Measurements from ENCODE around the gene DDX60. TPM values are rescaled to one million over a fixed set of nuclear protein-coding genes. Genes with fewer than 3 reads are reported as not detected.
"Not testable (repeated sequence)": the region's sequence is repeated elsewhere in the genome, so short reads cannot be mapped to it uniquely, and the experiment has no call there.

Gene DDX60
- total RNA-seq, 1 experiment from 2014 or later, result 10.1 TPM

- Histone ChIP-seq H3K27me3 (ENCODE audit: control insufficient read depth, insufficient read depth, low read length) (no peaks in the 10 kb centered on the region), H3K4me3 (ENCODE audit: low read depth in 2 of 2, low read length in 2 of 2) (no peak overlapping the region), H3K9me3 (ENCODE audit: control insufficient read depth, insufficient read depth, low read depth, low read length) (no peaks in the 10 kb centered on the region), H3K27ac (ENCODE audit: low read length) (no peak overlapping the region), H3K4me1 (ENCODE audit: control insufficient read depth, insufficient read depth, low read length) (no peaks in the 10 kb centered on the region), H3K36me3 (ENCODE audit: control insufficient read depth, insufficient read depth, low read length) (no peaks in the 10 kb centered on the region)
- no peak for DNase-seq (ENCODE audit: low read depth, low spot score)
- intact Hi-C loops (cut with micrococcal nuclease; ENCODE audit: unreplicated experiment) (no loop called here), in situ Hi-C loops (cut with HindIII; ENCODE audit: low pct_unique_long_range_greater_than_20kb, low sequenced_read_pairs) (no loop called here)
- no TSS peak for BruUV-seq (replicated peaks)
- CTCF ChIA-PET, result no interaction called here
- TF ChIP-seq REST (IDR thresholded peaks at IDR 0.05; ENCODE audit: insufficient read depth in 1 of 2, low read depth in 2 of 2, low read length in 1 of 2), result no peak
- TF ChIP-seq SIN3A (IDR thresholded peaks at IDR 0.05; ENCODE audit: borderline replicate concordance, insufficient read depth, low read depth, low read length), result no peak
- no peak for TF ChIP-seq CTCF (IDR thresholded peaks at IDR 0.05)
- no peak for TF ChIP-seq TCF7L2 (IDR thresholded peaks at IDR 0.05; ENCODE audit: low read depth, low read length)
- no peak for TF ChIP-seq POLR2AphosphoS5 (IDR thresholded peaks at IDR 0.05; ENCODE audit: low read depth, low read length)
- POLR2A ChIA-PET, result no interaction called here
- ATAC-seq, result no peak
Measured at GRCh38 chr4:168291242-168291641, 27.3 kb downstream of the DDX60 start.

GRCh38 chr4:168285850-168286249 lies 32.7 kb downstream of the DDX60 start:
- ATAC-seq; POLR2A ChIA-PET; H3K36me3 ChIP-seq (ENCODE audit: control insufficient read depth, insufficient read depth, low read length); BruUV-seq (replicated peaks); H3K4me3 ChIP-seq (ENCODE audit: low read depth in 2 of 2, low read length in 2 of 2); CTCF ChIA-PET; in situ Hi-C loops (cut with HindIII; ENCODE audit: low pct_unique_long_range_greater_than_20kb, low sequenced_read_pairs); DNase-seq (ENCODE audit: low read depth, low spot score); H3K27me3 ChIP-seq (ENCODE audit: control insufficient read depth, insufficient read depth, low read length); H3K27ac ChIP-seq (ENCODE audit: low read length); H3K9me3 ChIP-seq (ENCODE audit: control insufficient read depth, insufficient read depth, low read depth, low read length); H3K4me1 ChIP-seq (ENCODE audit: control insufficient read depth, insufficient read depth, low read length); intact Hi-C loops (cut with micrococcal nuclease; ENCODE audit: unreplicated experiment): not testable (repeated sequence)

- H3K4me1 ChIP-seq (ENCODE audit: control insufficient read depth, insufficient read depth, low read length), result no peaks in the 10 kb centered on the region
- no peaks in the 10 kb centered on the region for H3K36me3 ChIP-seq (ENCODE audit: control insufficient read depth, insufficient read depth, low read length)
- no peaks in the 10 kb centered on the region for H3K9me3 ChIP-seq (ENCODE audit: control insufficient read depth, insufficient read depth, low read depth, low read length)
- no peaks in the 10 kb centered on the region for H3K27me3 ChIP-seq (ENCODE audit: control insufficient read depth, insufficient read depth, low read length)
- DNase-seq (ENCODE audit: low read depth, low spot score) (no peak), ATAC-seq (no peak)
- no peak overlapping the region for H3K4me3 ChIP-seq (ENCODE audit: low read depth in 2 of 2, low read length in 2 of 2)
- CTCF ChIA-PET, result no interaction called here
- TF ChIP-seq CTCF (IDR thresholded peaks at IDR 0.05), result no peak
- in situ Hi-C loops (cut with HindIII; ENCODE audit: low pct_unique_long_range_greater_than_20kb, low sequenced_read_pairs) (no loop called here), intact Hi-C loops (cut with micrococcal nuclease; ENCODE audit: unreplicated experiment) (no loop called here)
- POLR2A ChIA-PET, result no interaction called here
- no TSS peak for BruUV-seq (replicated peaks)
- no peak overlapping the region for H3K27ac ChIP-seq (ENCODE audit: low read length)
Measured at GRCh38 chr4:168279556-168279955, 39.0 kb downstream of the DDX60 start.
